HepG2 (cell line): Measurements from ENCODE around the gene SLC17A9. TPM values are rescaled to one million over a fixed set of nuclear protein-coding genes. Genes with fewer than 3 reads are reported as not detected.

Experiments
- GMEB2 ChIP-seq: IDR thresholded peaks from 2 replicates; pipeline ENCODE4 v1.6.1; 2016; ENCODE audit warnings: missing biosample characterization, missing genetic modification reagents, low read depth
- HNF4A ChIP-seq: sonication (generic); formaldehyde crosslinking; IDR thresholded peaks from 2 replicates; pipeline ENCODE4 v1.4.0; 2020; ENCODE audit warnings: missing genetic modification reagents
- KMT2A ChIP-seq: sonication (generic); formaldehyde crosslinking; IDR thresholded peaks from 2 replicates; pipeline ENCODE4 v1.4.0; 2020; ENCODE audit warnings: missing genetic modification reagents
- MAFG ChIP-seq: sonication (generic); formaldehyde crosslinking; IDR thresholded peaks from 2 replicates; pipeline ENCODE4 v1.5.1; 2020; ENCODE audit warnings: mild to moderate bottlenecking, missing genetic modification reagents
- MXD3 ChIP-seq: IDR thresholded peaks from 2 replicates; pipeline ENCODE4 v1.6.1; 2016; ENCODE audit warnings: mild to moderate bottlenecking, missing biosample characterization, missing genetic modification reagents
- NFRKB ChIP-seq: fragments of 450-650 bp; IDR thresholded peaks from 2 replicates; pipeline ENCODE4 v1.6.1; 2017
- NR2F2 ChIP-seq: IDR thresholded peaks from 2 replicates; pipeline ENCODE4 v1.6.1; 2012; ENCODE audit warnings: low read depth, inconsistent platforms, borderline replicate concordance
- PRDM10 ChIP-seq: sonication (generic); formaldehyde crosslinking; IDR thresholded peaks from 2 replicates; pipeline ENCODE4 v1.4.0; 2020; ENCODE audit warnings: low read depth, missing genetic modification reagents
- SNAPC5 ChIP-seq: sonication (generic); formaldehyde crosslinking; IDR thresholded peaks from 2 replicates; pipeline ENCODE4 v1.8.1; 2023; ENCODE audit warnings: mild to moderate bottlenecking, missing genetic modification reagents, borderline replicate concordance
- STAT5B ChIP-seq: sonication (generic); formaldehyde crosslinking; IDR thresholded peaks from 2 replicates; pipeline ENCODE4 v1.4.0; 2020; ENCODE audit warnings: missing genetic modification reagents
- ZBTB4 ChIP-seq: sonication (generic); formaldehyde crosslinking; IDR thresholded peaks from 2 replicates; pipeline ENCODE4 v1.4.0; 2020; ENCODE audit warnings: missing genetic modification reagents, mild to moderate bottlenecking, borderline replicate concordance
- ZNF230 ChIP-seq: sonication (generic); formaldehyde crosslinking; IDR thresholded peaks from 2 replicates; pipeline ENCODE4 v1.4.0; 2020; ENCODE audit warnings: mild to moderate bottlenecking, missing genetic modification reagents
- ZNF280D ChIP-seq: sonication (generic); formaldehyde crosslinking; IDR thresholded peaks from 2 replicates; pipeline ENCODE4 v1.5.1; 2020; ENCODE audit warnings: mild to moderate bottlenecking, missing genetic modification reagents
- ZNF333 ChIP-seq: sonication (generic); formaldehyde crosslinking; IDR thresholded peaks from 2 replicates; pipeline ENCODE4 v1.4.0; 2020; ENCODE audit warnings: mild to moderate bottlenecking, missing genetic modification reagents, borderline replicate concordance
- ZNF335 ChIP-seq: sonication (generic); formaldehyde crosslinking; IDR thresholded peaks from 2 replicates; pipeline ENCODE4 v1.4.0; 2020; ENCODE audit warnings: missing genetic modification reagents
- ZNF644 ChIP-seq: IDR thresholded peaks from 2 replicates; pipeline ENCODE4 v1.6.1; 2016; ENCODE audit warnings: low read depth
- polyA plus RNA-seq, 8 experiments: library from polyadenylated mRNA; depleted of rRNA in 3 of 8; stranded (reverse) in 7 of 8; unstranded in 1 of 8; fragments of >200 nt; fragmentation: Illumina TruSeq in 4 of 8; extraction: Trizol in 4 of 8; gene quantifications; 2 replicates each; pipeline versions ENCODE4 v1.2.1 to v1.2.3, GENCODE V29; 2011 to 2016; ENCODE audit warnings: low read depth in 4 of 8, missing spikeins in 1 of 8, mixed read lengths in 1 of 8; ENCODE audit not compliant: insufficient read depth in 1 of 8
- total RNA-seq, 5 experiments: library from RNA; depleted of rRNA; stranded (reverse); fragments of >200 nt; fragmentation: Illumina TruSeq; extraction: Trizol; gene quantifications; 2 replicates each; pipeline ENCODE4 v1.2.3, GENCODE V29; 2016; ENCODE audit warnings: low read depth in 1 of 5

Gene SLC17A9
- total and polyA plus RNA-seq, 2 of the 13 experiments (the other 11 are each of a cell fraction or from before 2014, with no cell fraction given): 110 to 191 TPM

- TF ChIP-seq NR2F2: peak; percentile 68; the same call in 1 of the 2 replicates
- peak; percentile 98 for TF ChIP-seq ZNF230
- TF ChIP-seq HNF4A (CRISPR knock-in tag): 0 out of 2 replicates have a peak, but pooled peaks have one; percentile 53
- TF ChIP-seq PRDM10 (CRISPR knock-in tag): peak; percentile 92
- peak; percentile 74; the same call in 1 of the 2 replicates for TF ChIP-seq KMT2A (CRISPR knock-in tag)
- TF ChIP-seq MXD3 (CRISPR knock-in tag): peak; percentile 99
- TF ChIP-seq ZNF280D (CRISPR knock-in tag): peak; percentile 98
- TF ChIP-seq SNAPC5 (CRISPR knock-in tag): no peak
- TF ChIP-seq MAFG: peak; percentile 25; the same call in 1 of the 2 replicates
- no peak for TF ChIP-seq NFRKB
- TF ChIP-seq STAT5B: no peak
- no peak for TF ChIP-seq ZNF644
- TF ChIP-seq GMEB2 (CRISPR knock-in tag): no peak
- TF ChIP-seq ZNF335 (CRISPR knock-in tag): peak; percentile 93
- TF ChIP-seq ZBTB4 (CRISPR knock-in tag): peak; percentile 69; the same call in 1 of the 2 replicates
- no peak; the same call in 1 of the 2 replicates for TF ChIP-seq ZNF333 (CRISPR knock-in tag)
These were observed 1.6 kb downstream of the SLC17A9 start (continued) for GRCh38 chr20:62953839-62954703.
